Stimulated activated CD8-positive, alpha-beta memory T cell treated with anti-CD3 and anti-CD28 coated beads, Interleukin-15, amount 100 ng/mL, for 48 hours (primary cell): Measurements from ENCODE around the gene FCGR2B.
"Not testable (repeated sequence)": the region's sequence is repeated elsewhere in the genome, so short reads cannot be mapped to it uniquely, and the experiment has no call there.

Source experiments
- DNase-seq, 2 donors: peaks; one replicate each; pipeline ENCODE4 v3.0.0-alpha.2; 2020; ENCODE audit warnings: low read depth in 2 of 2

Gene FCGR2B

GRCh38 chr1:161705537-161705936 lies 42.6 kb downstream of the FCGR2B start:
- no peak for DNase-seq

GRCh38 chr1:161706113-161706481 lies 43.2 kb downstream of the FCGR2B start:
- DNase-seq, result no peak

GRCh38 chr1:161706482-161707347 lies 43.8 kb downstream of the FCGR2B start, which contains the start of gene FCRLA:
Gene FCRLA (plus strand): TSS chr1:161707229. CDS start chr1:161707265, 36 bp downstream.
- no peak for DNase-seq

GRCh38 chr1:161707503-161707902 lies 44.6 kb downstream of the FCGR2B start:
- no peak for DNase-seq

- no peak for DNase-seq
Measured at GRCh38 chr1:161709373-161709772, 46.4 kb downstream of the FCGR2B start.

- DNase-seq, result no peak
Measured at GRCh38 chr1:161710560-161710959, 47.6 kb downstream of the FCGR2B start.

GRCh38 chr1:161718559-161719324 lies 55.8 kb downstream of the FCGR2B start:
- DNase-seq, result no peak

GRCh38 chr1:161719325-161719611 lies 56.3 kb downstream of the FCGR2B start:
- no peak for DNase-seq

GRCh38 chr1:161720422-161720821 lies 57.5 kb downstream of the FCGR2B start:
- DNase-seq, result no peak

- DNase-seq, result no peak
Measured at GRCh38 chr1:161720956-161721737, 58.2 kb downstream of the FCGR2B start, which contains the start of gene FCRLB. Gene FCRLB (plus strand): TSS chr1:161721544. CDS start chr1:161722673, 1,129 bp downstream.

GRCh38 chr1:161721738-161722343 lies 58.9 kb downstream of the FCGR2B start:
- DNase-seq, result no peak

- DNase-seq, result no peak
Measured at GRCh38 chr1:161722406-161722805, 59.5 kb downstream of the FCGR2B start.

GRCh38 chr1:161723459-161724141 lies 60.7 kb downstream of the FCGR2B start:
- DNase-seq, result no peak

GRCh38 chr1:161725258-161725907 lies 62.4 kb downstream of the FCGR2B start:
- DNase-seq, result not testable (repeated sequence)

- DNase-seq, result peak in 1 of 2 donors; percentile 12
Measured at GRCh38 chr1:161725908-161726472, 63.0 kb downstream of the FCGR2B start.

- peak; percentile 42 to 52 for DNase-seq
Measured at GRCh38 chr1:161726473-161727255, 63.7 kb downstream of the FCGR2B start.

GRCh38 chr1:161727256-161727924 lies 64.4 kb downstream of the FCGR2B start:
- DNase-seq, result peak in 1 of 2 donors; percentile 11
